NCI-H2081 (cell line): ENCODE results near the gene GPATCH11.

Source experiments
- DNase-seq, 2 experiments: peaks; one replicate each; lab custom pipeline; 2025; lab: John Stamatoyannopoulos, UW

Gene GPATCH11

GRCh38 chr2:37105150-37105549 lies 20.8 kb downstream of the GPATCH11 start:
- DNase-seq: no peak

GRCh38 chr2:37109523-37109922 lies 25.2 kb downstream of the GPATCH11 start:
- DNase-seq: no peak

GRCh38 chr2:37110306-37111212 lies 26.2 kb downstream of the GPATCH11 start:
- no peak for DNase-seq

GRCh38 chr2:37111958-37112357 lies 27.6 kb downstream of the GPATCH11 start:
- DNase-seq: no peak

GRCh38 chr2:37117566-37117965 lies 33.2 kb downstream of the GPATCH11 start:
- DNase-seq: no peak

- DNase-seq: no peak
Observed at GRCh38 chr2:37119157-37119556, 34.8 kb downstream of the GPATCH11 start.

GRCh38 chr2:37125416-37125815 lies 41.1 kb downstream of the GPATCH11 start:
- DNase-seq: no peak

- no peak for DNase-seq
Observed at GRCh38 chr2:37132914-37133313, 48.6 kb downstream of the GPATCH11 start.

GRCh38 chr2:37142546-37142945 lies 58.2 kb downstream of the GPATCH11 start:
- DNase-seq: no peak

- no peak for DNase-seq
Observed at GRCh38 chr2:37143974-37144373, 59.7 kb downstream of the GPATCH11 start.

GRCh38 chr2:37146062-37146461 lies 61.7 kb downstream of the GPATCH11 start:
- no peak for DNase-seq

GRCh38 chr2:37148325-37148724 lies 64.0 kb downstream of the GPATCH11 start:
- DNase-seq: no peak
